Endothelial cell (in vitro differentiated cells): ENCODE measurements around the gene SVEP1. TPM values are rescaled to one million over a fixed set of nuclear protein-coding genes. Genes with fewer than 3 reads are reported as not detected.

Experiments
- DNase-seq: peaks from one replicate; pipeline ENCODE4 v3.0.0; 2021; ENCODE audit warnings: low spot score
- H3K27ac Mint-ChIP-seq: one replicate; pipeline ENCODE4 v1.8.0; 2021; ENCODE audit warnings: mixed read lengths, inconsistent platforms; ENCODE audit not compliant: unreplicated experiment
- H3K27me3 Mint-ChIP-seq: one replicate; pipeline ENCODE4 v1.8.0; 2021; ENCODE audit warnings: mild to moderate bottlenecking, moderate library complexity, mixed read lengths, inconsistent platforms; ENCODE audit not compliant: unreplicated experiment
- H3K36me3 Mint-ChIP-seq: one replicate; pipeline ENCODE4 v1.8.0; 2021; ENCODE audit warnings: mild to moderate bottlenecking, low read depth, mixed read lengths, inconsistent platforms; ENCODE audit not compliant: unreplicated experiment
- H3K4me1 Mint-ChIP-seq: one replicate; pipeline ENCODE4 v1.8.0; 2021; ENCODE audit warnings: mild to moderate bottlenecking, mixed read lengths, inconsistent platforms; ENCODE audit not compliant: unreplicated experiment
- H3K4me3 Mint-ChIP-seq: one replicate; pipeline ENCODE4 v1.8.0; 2021; ENCODE audit warnings: mild to moderate bottlenecking, mixed read lengths, inconsistent platforms; ENCODE audit not compliant: unreplicated experiment
- H3K9me3 Mint-ChIP-seq: one replicate; pipeline ENCODE4 v1.8.0; 2021; ENCODE audit warnings: mixed read lengths, inconsistent platforms; ENCODE audit not compliant: unreplicated experiment
- total RNA-seq: library from RNA; stranded (reverse); fragmentation: NEBNext Ultra II Directional; extraction: Animal tissue kit (Norgen Biotek cat#: 25700); gene quantifications from one replicate; pipeline ENCODE4 v1.2.1, GENCODE V29; 2021; ENCODE audit not compliant: unreplicated experiment
- TF ChIP-seq, protein P1 (sequence below): fragments of 200-600 bp; sonication (generic); IDR thresholded peaks from one replicate; pipeline ENCODE4 v1.5.0; 2021; ENCODE audit warnings: antibody characterized with exemption; ENCODE audit not compliant: unreplicated experiment

The SVEP1 gene
- total RNA-seq, 1 donor from 2014 or later, result 0.08 TPM

DNA sequence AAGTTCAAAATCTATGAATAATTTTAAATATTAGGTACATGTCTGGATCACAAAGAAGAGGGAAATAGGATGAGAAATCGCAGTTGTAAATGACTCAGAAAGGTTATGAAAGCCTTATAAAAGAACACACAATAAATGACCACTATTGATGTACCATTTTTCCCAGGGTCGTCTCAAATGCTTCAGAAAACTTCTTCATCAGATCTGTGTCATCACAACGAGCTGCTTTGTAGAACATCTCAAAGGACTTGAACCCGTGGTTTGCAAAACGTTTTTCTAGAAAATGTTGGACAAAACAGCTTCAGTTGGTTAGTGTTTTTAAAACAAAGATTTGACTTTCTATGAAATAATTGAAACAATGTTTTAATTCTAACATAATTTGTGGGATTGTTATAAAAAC, 100.1 kb downstream of the SVEP1 start:
- H3K9me3 Mint-ChIP-seq, result no peaks in the 10 kb centered on the region
- H3K4me1 Mint-ChIP-seq, result no peaks in the 10 kb centered on the region
- H3K27me3 Mint-ChIP-seq, result no peaks in the 10 kb centered on the region
- no peak for DNase-seq
- H3K4me3 Mint-ChIP-seq, result no peak overlapping the region
- TF ChIP-seq, protein P1, sequence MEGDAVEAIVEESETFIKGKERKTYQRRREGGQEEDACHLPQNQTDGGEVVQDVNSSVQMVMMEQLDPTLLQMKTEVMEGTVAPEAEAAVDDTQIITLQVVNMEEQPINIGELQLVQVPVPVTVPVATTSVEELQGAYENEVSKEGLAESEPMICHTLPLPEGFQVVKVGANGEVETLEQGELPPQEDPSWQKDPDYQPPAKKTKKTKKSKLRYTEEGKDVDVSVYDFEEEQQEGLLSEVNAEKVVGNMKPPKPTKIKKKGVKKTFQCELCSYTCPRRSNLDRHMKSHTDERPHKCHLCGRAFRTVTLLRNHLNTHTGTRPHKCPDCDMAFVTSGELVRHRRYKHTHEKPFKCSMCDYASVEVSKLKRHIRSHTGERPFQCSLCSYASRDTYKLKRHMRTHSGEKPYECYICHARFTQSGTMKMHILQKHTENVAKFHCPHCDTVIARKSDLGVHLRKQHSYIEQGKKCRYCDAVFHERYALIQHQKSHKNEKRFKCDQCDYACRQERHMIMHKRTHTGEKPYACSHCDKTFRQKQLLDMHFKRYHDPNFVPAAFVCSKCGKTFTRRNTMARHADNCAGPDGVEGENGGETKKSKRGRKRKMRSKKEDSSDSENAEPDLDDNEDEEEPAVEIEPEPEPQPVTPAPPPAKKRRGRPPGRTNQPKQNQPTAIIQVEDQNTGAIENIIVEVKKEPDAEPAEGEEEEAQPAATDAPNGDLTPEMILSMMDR, result no peak
- H3K27ac Mint-ChIP-seq, result no peak overlapping the region
- H3K36me3 Mint-ChIP-seq, result no peaks in the 10 kb centered on the region

DNA sequence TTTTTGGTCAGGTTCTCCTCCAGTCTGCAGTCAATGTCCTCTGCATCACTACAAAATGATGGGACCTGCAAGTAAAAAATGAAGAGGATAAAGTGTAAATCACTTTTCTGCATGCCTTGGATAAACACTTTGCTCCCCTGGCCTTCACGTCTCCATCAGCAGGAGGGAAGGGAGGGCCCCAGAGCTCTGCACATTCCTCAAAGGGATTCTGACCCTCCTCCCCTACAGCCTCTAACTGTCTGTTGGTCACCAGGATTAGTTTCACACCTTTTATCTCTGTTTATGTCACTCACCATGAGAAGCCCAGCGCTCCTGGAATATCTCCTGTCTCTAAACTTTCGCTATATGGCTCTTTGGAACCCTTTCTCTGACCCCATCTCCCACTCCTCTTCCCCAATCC, 103.3 kb downstream of the SVEP1 start:
- no peak overlapping the region for H3K4me3 Mint-ChIP-seq
- DNase-seq, result no peak

DNA sequence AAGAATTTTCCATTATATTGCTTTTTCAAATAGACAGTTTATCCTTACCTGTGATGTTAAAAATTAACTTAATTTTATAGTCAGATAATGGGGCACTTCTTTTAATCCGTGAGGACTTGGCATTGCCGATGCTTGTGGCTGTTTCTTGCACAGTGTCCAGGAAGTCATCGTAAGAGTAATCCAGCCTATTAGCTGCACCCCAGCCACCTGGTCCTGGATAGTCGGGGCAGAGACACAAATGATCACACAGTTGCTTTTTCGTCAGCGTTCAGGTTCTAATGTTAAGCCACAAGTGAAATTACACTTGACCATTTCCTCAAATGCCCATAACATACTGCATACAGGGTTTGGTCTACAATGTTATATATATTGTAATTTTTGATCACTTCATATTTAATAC, 107.4 kb downstream of the SVEP1 start:
- no peak overlapping the region for H3K4me3 Mint-ChIP-seq
- H3K27ac Mint-ChIP-seq, result no peak overlapping the region
- no peaks in the 10 kb centered on the region for H3K36me3 Mint-ChIP-seq
- H3K9me3 Mint-ChIP-seq, result no peaks in the 10 kb centered on the region
- no peaks in the 10 kb centered on the region for H3K27me3 Mint-ChIP-seq
- H3K4me1 Mint-ChIP-seq, result no peaks in the 10 kb centered on the region
- DNase-seq, result no peak
- TF ChIP-seq, protein P1, result no peak

More for the DNA sequence above, 103.3 kb downstream of the SVEP1 start:
- Mint-ChIP-seq H3K4me1 (no peaks in the 10 kb centered on the region), H3K27ac (no peak overlapping the region), H3K36me3 (no peaks in the 10 kb centered on the region), H3K27me3 (no peaks in the 10 kb centered on the region), H3K9me3 (no peaks in the 10 kb centered on the region)
- TF ChIP-seq, protein P1, result no peak

DNA sequence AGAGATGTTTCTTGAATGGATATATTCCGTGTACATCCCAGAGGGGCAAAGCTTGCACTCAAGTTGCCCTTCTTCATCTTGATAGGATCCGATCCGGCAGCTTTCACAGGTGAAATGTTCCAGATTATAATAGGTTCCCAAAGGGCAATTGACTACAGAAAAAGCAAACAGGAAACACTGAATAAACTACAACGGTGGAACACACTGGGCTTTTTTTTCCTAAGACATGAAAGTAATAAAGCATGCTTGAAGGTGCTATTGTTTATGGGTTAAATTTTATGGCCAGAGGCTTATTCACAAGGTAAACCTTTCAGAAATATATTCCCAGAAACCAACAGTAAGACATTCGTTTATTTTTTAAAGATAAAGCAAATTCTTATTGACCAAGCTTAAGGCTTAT, 110.6 kb downstream of the SVEP1 start:
- Mint-ChIP-seq H3K9me3 (no peaks in the 10 kb centered on the region), H3K27me3 (no peaks in the 10 kb centered on the region), H3K4me3 (no peak overlapping the region), H3K4me1 (no peaks in the 10 kb centered on the region), H3K36me3 (no peaks in the 10 kb centered on the region), H3K27ac (no peak overlapping the region)
- TF ChIP-seq, protein P1, result no peak
- DNase-seq, result no peak

DNA sequence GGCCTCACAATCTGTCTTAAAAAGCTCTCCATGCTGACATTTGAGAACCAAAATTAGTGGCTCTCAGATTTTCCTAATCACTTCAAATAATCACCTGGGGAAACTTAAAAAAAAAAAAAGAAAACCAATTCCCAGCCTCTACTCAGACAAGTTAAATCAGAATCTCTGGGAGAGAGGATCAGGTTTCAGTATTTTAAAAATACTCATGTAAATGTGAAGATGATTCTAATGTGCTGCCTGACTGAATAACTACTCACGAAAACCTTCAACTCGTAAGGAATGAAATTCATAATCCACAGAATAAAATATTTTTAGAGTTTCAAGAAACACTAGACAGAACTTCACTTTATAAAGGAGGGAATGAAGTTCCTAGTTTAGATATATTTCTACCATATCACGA, 114.4 kb downstream of the SVEP1 start:
- H3K4me1 Mint-ChIP-seq, result no peaks in the 10 kb centered on the region
- H3K27me3 Mint-ChIP-seq, result no peaks in the 10 kb centered on the region
- H3K9me3 Mint-ChIP-seq, result no peaks in the 10 kb centered on the region
- DNase-seq, result no peak
- TF ChIP-seq, protein P1, result no peak
- H3K4me3 Mint-ChIP-seq, result no peak overlapping the region
- no peaks in the 10 kb centered on the region for H3K36me3 Mint-ChIP-seq
- no peak overlapping the region for H3K27ac Mint-ChIP-seq
